PC-9 (cell line): ENCODE measurements around the gene PPP2R5C. TPM values are rescaled to one million over a fixed set of nuclear protein-coding genes. Genes with fewer than 3 reads are reported as not detected.

Experiments
- BruUV-seq: library from RNA; stranded (reverse); fragments of 400-500 nt; replicated peaks from 2 replicates; lab custom pipeline; 2021; lab: Mats Ljungman, UMichigan
- CTCF ChIA-PET: fragments of 300-600 bp; sonication (Branson Sonifier 250); formaldehyde crosslinking; loops from one replicate; lab custom pipeline; 2022; ENCODE audit warnings: antibody characterized with exemption; lab: Charles Lee
- POLR2A ChIA-PET: fragments of 300-600 bp; sonication (Branson Sonifier 250); formaldehyde crosslinking; loops from one replicate; lab custom pipeline; 2022; ENCODE audit warnings: antibody characterized with exemption; ENCODE audit not compliant: unreplicated experiment; lab: Charles Lee
- DNase-seq, 2 experiments: peaks; one replicate each; pipeline versions ENCODE4 v3.0.0 to v3.0.0-alpha.2; 2015 to 2022; ENCODE audit warnings: mixed read lengths in 1 of 2
- H2AFZ ChIP-seq: fragments of 200-600 bp; sonication (generic); 2 replicates; pipeline ENCODE4 v1.8.1; 2017; ENCODE audit warnings: antibody characterized with exemption
- H3F3A ChIP-seq: fragments of 200-600 bp; sonication (generic); 2 replicates; pipeline ENCODE4 v1.8.1; 2017; ENCODE audit warnings: antibody characterized with exemption, mild to moderate bottlenecking, low read depth; ENCODE audit not compliant: insufficient read depth
- H3K27ac ChIP-seq: fragments of 200-600 bp; sonication (generic); 2 replicates; pipeline ENCODE4 v1.6.1; 2016; ENCODE audit warnings: mixed run types
- H3K27me3 ChIP-seq: fragments of 200-600 bp; sonication (generic); 2 replicates; pipeline ENCODE4 v1.6.1; 2016; ENCODE audit warnings: low read depth, mixed run types; ENCODE audit not compliant: insufficient read depth
- H3K36me3 ChIP-seq: fragments of 200-600 bp; sonication (generic); 2 replicates; pipeline ENCODE4 v1.6.1; 2016; ENCODE audit warnings: low read depth, mixed run types
- H3K4me1 ChIP-seq: fragments of 200-600 bp; sonication (generic); replicated peaks from 2 replicates; pipeline ENCODE4 v1.6.1; 2016; ENCODE audit warnings: mixed run types; ENCODE audit not compliant: insufficient read depth
- H3K4me2 ChIP-seq: fragments of 200-600 bp; sonication (generic); 2 replicates; pipeline ENCODE4 v1.6.1; 2017; ENCODE audit warnings: mixed run types
- H3K4me3 ChIP-seq: fragments of 200-600 bp; sonication (generic); 2 replicates; pipeline ENCODE4 v1.6.1; 2016; ENCODE audit warnings: mixed run types
- H3K79me2 ChIP-seq: fragments of 200-600 bp; sonication (generic); 2 replicates; pipeline ENCODE4 v1.6.1; 2017; ENCODE audit warnings: low read depth, mixed run types
- H3K9me2 ChIP-seq: fragments of 200-600 bp; sonication (generic); 2 replicates; pipeline ENCODE4 v1.8.1; 2017; ENCODE audit warnings: mild to moderate bottlenecking; ENCODE audit not compliant: insufficient read depth
- H3K9me3 ChIP-seq: fragments of 200-600 bp; sonication (generic); 2 replicates; pipeline ENCODE4 v1.8.1; 2016; ENCODE audit warnings: low read depth; ENCODE audit not compliant: insufficient read depth
- H4K20me1 ChIP-seq: fragments of 200-600 bp; sonication (generic); 2 replicates; pipeline ENCODE4 v1.8.1; 2017; ENCODE audit not compliant: insufficient read depth
- EZH2 ChIP-seq: fragments of 200-600 bp; sonication (generic); IDR thresholded peaks from 2 replicates; pipeline ENCODE4 v1.8.0; 2017; ENCODE audit warnings: antibody characterized with exemption, low read depth
- intact Hi-C: fragments of 100-400 bp; cut with micrococcal nuclease; formaldehyde crosslinking; loops from one replicate; pipeline ENCODE4 v1.10.0; 2022; ENCODE audit not compliant: unreplicated experiment
- total RNA-seq: library from RNA; stranded (reverse); gene quantifications from 2 replicates; pipeline ENCODE4 v1.2.3, GENCODE V29; 2021
- TF ChIP-seq, protein P1 (sequence below): fragments of 200-600 bp; sonication (generic); conservative IDR thresholded peaks from 2 replicates; pipeline ENCODE4 v1.6.1; 2017; ENCODE audit warnings: mixed run types, antibody characterized with exemption, mild to moderate bottlenecking, moderate library complexity

PPP2R5C gene
- total RNA-seq, 1 experiment from 2014 or later = 401 TPM

- H3K27ac ChIP-seq = no peak overlapping the region
- H3K9me3 ChIP-seq = no peaks in the 10 kb centered on the region
- TF ChIP-seq EZH2 = no peak
- TF ChIP-seq, protein P1, sequence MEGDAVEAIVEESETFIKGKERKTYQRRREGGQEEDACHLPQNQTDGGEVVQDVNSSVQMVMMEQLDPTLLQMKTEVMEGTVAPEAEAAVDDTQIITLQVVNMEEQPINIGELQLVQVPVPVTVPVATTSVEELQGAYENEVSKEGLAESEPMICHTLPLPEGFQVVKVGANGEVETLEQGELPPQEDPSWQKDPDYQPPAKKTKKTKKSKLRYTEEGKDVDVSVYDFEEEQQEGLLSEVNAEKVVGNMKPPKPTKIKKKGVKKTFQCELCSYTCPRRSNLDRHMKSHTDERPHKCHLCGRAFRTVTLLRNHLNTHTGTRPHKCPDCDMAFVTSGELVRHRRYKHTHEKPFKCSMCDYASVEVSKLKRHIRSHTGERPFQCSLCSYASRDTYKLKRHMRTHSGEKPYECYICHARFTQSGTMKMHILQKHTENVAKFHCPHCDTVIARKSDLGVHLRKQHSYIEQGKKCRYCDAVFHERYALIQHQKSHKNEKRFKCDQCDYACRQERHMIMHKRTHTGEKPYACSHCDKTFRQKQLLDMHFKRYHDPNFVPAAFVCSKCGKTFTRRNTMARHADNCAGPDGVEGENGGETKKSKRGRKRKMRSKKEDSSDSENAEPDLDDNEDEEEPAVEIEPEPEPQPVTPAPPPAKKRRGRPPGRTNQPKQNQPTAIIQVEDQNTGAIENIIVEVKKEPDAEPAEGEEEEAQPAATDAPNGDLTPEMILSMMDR = no peak
- H3K27me3 ChIP-seq = no peaks in the 10 kb centered on the region
- POLR2A ChIA-PET = interaction anchor here (0.7 kb wide), 2 partner anchors 9 to 90 kb away, joined by 3 to 4 read pairs; no protein-coding TSS in a partner anchor
- 0 out of 2 replicates have a peak, but pooled peaks cover under 1% of the 10 kb centered on the region for H3F3A ChIP-seq
- H3K9me2 ChIP-seq = no peaks in the 10 kb centered on the region
- no peak overlapping the region for H3K4me2 ChIP-seq
- peaks cover 16% of the 10 kb centered on the region for H3K36me3 ChIP-seq
- intact Hi-C loops = no loop called here
- CTCF ChIA-PET = interaction anchor here (0.5 to 0.9 kb wide), 4 partner anchors 14 to 660 kb away, joined by 5 to 18 read pairs (median 6); no protein-coding TSS in a partner anchor
- no peak overlapping the region for H2AFZ ChIP-seq
- H4K20me1 ChIP-seq = peaks cover 11% of the 10 kb centered on the region
- H3K4me3 ChIP-seq = no peak overlapping the region
- no peak for DNase-seq
- peaks cover 85% of the 10 kb centered on the region for H3K79me2 ChIP-seq
- BruUV-seq = no TSS peak
- H3K4me1 ChIP-seq = no peaks in the 10 kb centered on the region
These were observed 62.1 kb downstream of the PPP2R5C start for GRCh38 chr14:101823511-101824120.

- DNase-seq = no peak
- Histone ChIP-seq H3K79me2 (peaks cover 84% of the 10 kb centered on the region), H3K9me2 (no peaks in the 10 kb centered on the region), H3K4me1 (no peaks in the 10 kb centered on the region), H2AFZ (no peak overlapping the region), H3F3A (no peaks in the 10 kb centered on the region), H3K4me3 (no peak overlapping the region), H3K27ac (no peak overlapping the region), H3K9me3 (no peaks in the 10 kb centered on the region), H3K4me2 (no peak overlapping the region), H4K20me1 (peaks cover 11% of the 10 kb centered on the region), H3K27me3 (no peaks in the 10 kb centered on the region), H3K36me3 (peaks cover 16% of the 10 kb centered on the region)
- TF ChIP-seq, protein P1 = no peak
- TF ChIP-seq EZH2 = no peak
- POLR2A ChIA-PET = interaction anchor here (0.6 kb wide), 1 partner anchor 116 kb away, joined by 3 read pairs; no protein-coding TSS in a partner anchor
- intact Hi-C loops = no loop called here
- BruUV-seq = no TSS peak
- CTCF ChIA-PET = interaction anchor here (0.5 to 0.9 kb wide), 4 partner anchors 9 to 659 kb away, joined by 3 to 18 read pairs (median 6); no protein-coding TSS in a partner anchor
These were observed 62.8 kb downstream of the PPP2R5C start for GRCh38 chr14:101824339-101824727.

GRCh38 chr14:101825797-101826196, 64.3 kb downstream of the PPP2R5C start:
- no peaks in the 10 kb centered on the region for H3K9me2 ChIP-seq
- no peak overlapping the region for H3K4me2 ChIP-seq
- peaks cover 11% of the 10 kb centered on the region for H4K20me1 ChIP-seq
- H2AFZ ChIP-seq = no peak overlapping the region
- no peak for DNase-seq
- H3K27me3 ChIP-seq = no peaks in the 10 kb centered on the region
- H3K27ac ChIP-seq = no peak overlapping the region
- intact Hi-C loops = no loop called here
- ChIA-PET POLR2A (no interaction called here), CTCF (no interaction called here)
- H3K4me3 ChIP-seq = no peak overlapping the region
- H3F3A ChIP-seq = no peaks in the 10 kb centered on the region
- TF ChIP-seq, protein P1 = no peak
- TF ChIP-seq EZH2 = no peak
- no peaks in the 10 kb centered on the region for H3K9me3 ChIP-seq
- BruUV-seq = no TSS peak
- peaks cover 16% of the 10 kb centered on the region for H3K36me3 ChIP-seq
- no peaks in the 10 kb centered on the region for H3K4me1 ChIP-seq
- H3K79me2 ChIP-seq = peaks cover 83% of the 10 kb centered on the region
